H1 (cell line): ENCODE measurements around the gene MYLK3. TPM values are rescaled to one million over a fixed set of nuclear protein-coding genes. Genes with fewer than 3 reads are reported as not detected.

ENCODE experiments used
- CTCF ChIA-PET: fragments of 300-600 bp; sonication (Branson Sonifier 250); formaldehyde crosslinking; loops from one replicate; lab custom pipeline; 2021; ENCODE audit not compliant: partially characterized antibody; lab: Charles Lee
- POLR2A ChIA-PET: fragments of 300-600 bp; sonication (Branson Sonifier 250); formaldehyde crosslinking; loops from one replicate; lab custom pipeline; 2021; ENCODE audit warnings: inconsistent platforms; ENCODE audit not compliant: partially characterized antibody; lab: Charles Lee
- DNase-seq, 2 experiments: peaks; one replicate each; pipeline versions ENCODE4 v3.0.0 to v3.0.0-alpha.2; 2010 to 2022; ENCODE audit warnings: low spot score in 2 of 2, low read depth in 1 of 2, mixed read lengths in 1 of 2
- FAIRE-seq: peaks from 2 replicates; lab custom pipeline; 2011; peaks lifted over from hg19 to GRCh38; lab: Jason Lieb, UNC
- H2AFZ ChIP-seq: 2 replicates; pipeline ENCODE4 v1.8.1; 2012; ENCODE audit warnings: low read length, inconsistent platforms
- H2AK5ac ChIP-seq: 2 replicates; pipeline ENCODE4 v1.6.1; 2013; ENCODE audit warnings: low read depth, low read length
- H2BK120ac ChIP-seq: replicated peaks from 2 replicates; pipeline ENCODE3; 2013; ENCODE audit warnings: low read depth, low read length, inconsistent platforms
- H2BK12ac ChIP-seq: 2 replicates; pipeline ENCODE4 v1.6.1; 2013; ENCODE audit warnings: low read depth, low read length
- H2BK15ac ChIP-seq: 2 replicates; pipeline ENCODE4 v1.6.1; 2013; ENCODE audit warnings: low read length
- H2BK20ac ChIP-seq: 2 replicates; pipeline ENCODE4 v1.6.1; 2013; ENCODE audit warnings: low read length
- H2BK5ac ChIP-seq: 2 replicates; pipeline ENCODE4 v1.6.1; 2013; ENCODE audit warnings: low read depth, low read length
- H3K14ac ChIP-seq: 2 replicates; pipeline ENCODE4 v1.6.1; 2013; ENCODE audit warnings: inconsistent platforms; ENCODE audit not compliant: insufficient read length
- H3K18ac ChIP-seq: 2 replicates; pipeline ENCODE4 v1.6.1; 2013; ENCODE audit warnings: low read length; ENCODE audit errors: extremely low read depth
- H3K23ac ChIP-seq: 2 replicates; pipeline ENCODE4 v1.6.1; 2013; ENCODE audit warnings: inconsistent platforms; ENCODE audit not compliant: insufficient read length
- H3K23me2 ChIP-seq: 2 replicates; pipeline ENCODE4 v1.6.1; 2013; ENCODE audit warnings: low read depth, low read length
- H3K27ac ChIP-seq: 2 replicates; pipeline ENCODE4 v1.6.1; 2011; ENCODE audit warnings: low read depth, low read length, inconsistent platforms
- H3K27me3 ChIP-seq, 4 experiments: replicated peaks in 1 of 4; 1 replicate in 1 of 4; 2 replicates in 3 of 4; pipeline versions ENCODE4 v1.6.1 to v1.8.1; 2011 to 2013; ENCODE audit warnings: low read length in 3 of 4, mild to moderate bottlenecking in 3 of 4, inconsistent platforms in 2 of 4, mixed read lengths in 2 of 4, moderate library complexity in 1 of 4; ENCODE audit not compliant: control insufficient read depth in 3 of 4, insufficient read depth in 3 of 4; ENCODE audit errors: extremely low read depth in 1 of 4
- H3K36me3 ChIP-seq, 4 experiments: 2 replicates each; pipeline versions ENCODE4 v1.6.1 to v1.8.1; 2011 to 2013; ENCODE audit warnings: mild to moderate bottlenecking in 4 of 4, low read length in 3 of 4, moderate library complexity in 2 of 4, control low read depth in 1 of 4, inconsistent platforms in 1 of 4; ENCODE audit not compliant: insufficient read depth in 4 of 4, control insufficient read depth in 2 of 4
- H3K4ac ChIP-seq: replicated peaks from 2 replicates; pipeline ENCODE3; 2013; ENCODE audit warnings: low read length, low read depth, mixed read lengths, inconsistent platforms; ENCODE audit not compliant: insufficient read length
- H3K4me1 ChIP-seq, 4 experiments: replicated peaks in 1 of 4; 1 replicate in 1 of 4; 2 replicates in 3 of 4; pipeline versions ENCODE4 v1.6.1 to v1.8.1; 2011 to 2013; ENCODE audit warnings: low read length in 3 of 4, inconsistent platforms in 2 of 4, mixed read lengths in 1 of 4; ENCODE audit not compliant: insufficient read depth in 4 of 4, control insufficient read depth in 3 of 4
- H3K4me2 ChIP-seq, 2 experiments: 2 replicates each; pipeline versions ENCODE4 v1.6.1 to v1.8.1; 2011 to 2013; ENCODE audit warnings: low read depth in 2 of 2, low read length in 2 of 2, control low read depth in 1 of 2, inconsistent platforms in 1 of 2, mild to moderate bottlenecking in 1 of 2; ENCODE audit not compliant: insufficient read depth in 1 of 2
- H3K4me3 ChIP-seq, 4 experiments: fragments of 200-600, 300-600 bp in 1 of 4; sonication (generic), shearing (Covaris generic), sonication (Bioruptor Twin) in 1 of 4; 2 replicates each; pipeline versions ENCODE4 v1.5.1 to v1.8.1; 2011 to 2016; ENCODE audit warnings: low read length in 4 of 4, low read depth in 3 of 4, control low read depth in 2 of 4, inconsistent platforms in 2 of 4, mild to moderate bottlenecking in 2 of 4, mixed read lengths in 1 of 4, moderate library complexity in 1 of 4; ENCODE audit not compliant: insufficient read depth in 2 of 4; ENCODE audit errors: extremely low read depth in 1 of 4
- H3K56ac ChIP-seq: replicated peaks from 2 replicates; pipeline ENCODE3; 2013; ENCODE audit warnings: low read depth, mild to moderate bottlenecking, mixed read lengths, low read length, inconsistent platforms; ENCODE audit not compliant: insufficient read length
- H3K79me1 ChIP-seq: 2 replicates; pipeline ENCODE4 v1.6.1; 2013; ENCODE audit warnings: low read depth, low read length, control low read depth
- H3K79me2 ChIP-seq, 2 experiments: 2 replicates each; pipeline versions ENCODE4 v1.6.1 to v1.8.1; 2012 to 2013; ENCODE audit warnings: low read length in 2 of 2, mild to moderate bottlenecking in 2 of 2, inconsistent platforms in 1 of 2; ENCODE audit not compliant: insufficient read depth in 2 of 2, control insufficient read depth in 1 of 2
- H3K9ac ChIP-seq, 4 experiments: replicated peaks in 1 of 4; 1 replicate in 1 of 4; 2 replicates in 3 of 4; pipeline versions ENCODE4 v1.6.1 to v1.8.1; 2011 to 2013; ENCODE audit warnings: low read depth in 3 of 4, low read length in 3 of 4, control low read depth in 2 of 4, mild to moderate bottlenecking in 2 of 4, moderate library complexity in 2 of 4, inconsistent platforms in 1 of 4; ENCODE audit errors: extremely low read depth in 1 of 4
- H3K9me3 ChIP-seq, 2 experiments: 2 replicates each; pipeline versions ENCODE4 v1.6.1 to v1.8.1; 2012 to 2013; ENCODE audit warnings: mild to moderate bottlenecking in 2 of 2, moderate library complexity in 2 of 2, control low read depth in 1 of 2, inconsistent platforms in 1 of 2, low read depth in 1 of 2, low read length in 1 of 2, mixed read lengths in 1 of 2; ENCODE audit not compliant: insufficient read depth in 2 of 2
- H4K20me1 ChIP-seq, 2 experiments: replicated peaks in 1 of 2; 2 replicates each; pipeline versions ENCODE3 to v1.8.1; 2011 to 2013; ENCODE audit warnings: inconsistent platforms in 2 of 2, low read length in 2 of 2, mild to moderate bottlenecking in 1 of 2; ENCODE audit not compliant: insufficient read depth in 2 of 2, control insufficient read depth in 1 of 2
- H4K5ac ChIP-seq: 2 replicates; pipeline ENCODE4 v1.6.1; 2013; ENCODE audit warnings: low read length, low read depth, mixed read lengths, inconsistent platforms; ENCODE audit not compliant: insufficient read length
- H4K8ac ChIP-seq: 2 replicates; pipeline ENCODE4 v1.8.0; 2013; ENCODE audit warnings: mild to moderate bottlenecking, moderate library complexity, low read length, inconsistent platforms; ENCODE audit not compliant: insufficient read depth; ENCODE audit errors: extremely low read depth
- H4K91ac ChIP-seq: replicated peaks from 2 replicates; pipeline ENCODE3; 2013; ENCODE audit warnings: low read length, mixed read lengths, inconsistent platforms; ENCODE audit not compliant: insufficient read length
- BCL11A ChIP-seq, 2 experiments: IDR thresholded peaks; one replicate each; pipeline ENCODE4 v1.6.1; 2011; ENCODE audit warnings: low read depth in 2 of 2, low read length in 2 of 2, mild to moderate bottlenecking in 2 of 2
- HDAC2 ChIP-seq, 2 experiments: fragments of 300-600 bp in 1 of 2; sonication (generic) in 1 of 2; IDR thresholded peaks; 2 replicates each; pipeline ENCODE4 v1.6.1; 2011 to 2012; ENCODE audit warnings: low read depth in 2 of 2, low read length in 2 of 2, mild to moderate bottlenecking in 2 of 2, moderate library complexity in 2 of 2, borderline replicate concordance in 1 of 2, inconsistent platforms in 1 of 2
- MAFK ChIP-seq: IDR thresholded peaks from 2 replicates; pipeline ENCODE4 v1.6.1; 2012; ENCODE audit warnings: low read depth, mild to moderate bottlenecking, improper control_type of control experiment, low read length
- NANOG ChIP-seq: IDR thresholded peaks from 2 replicates; pipeline ENCODE4 v1.6.1; 2011; ENCODE audit warnings: low read length, low read depth, mild to moderate bottlenecking, inconsistent platforms; ENCODE audit not compliant: insufficient read depth, poor library complexity, severe bottlenecking
- RFX5 ChIP-seq: IDR thresholded peaks from 2 replicates; pipeline ENCODE4 v1.6.1; 2011; ENCODE audit warnings: low read depth, low read length, improper control_type of control experiment, borderline replicate concordance
- SAP30 ChIP-seq: fragments of 300-600 bp; sonication (generic); IDR thresholded peaks from 2 replicates; pipeline ENCODE4 v1.7.1; 2012; ENCODE audit warnings: low read length, moderate library complexity, mild to moderate bottlenecking, inconsistent platforms; ENCODE audit not compliant: insufficient read depth, insufficient replicate concordance
- SP1 ChIP-seq: IDR thresholded peaks from 2 replicates; pipeline ENCODE4 v1.6.1; 2011; ENCODE audit warnings: low read depth, low read length
- TEAD4 ChIP-seq: IDR thresholded peaks from 2 replicates; pipeline ENCODE4 v1.6.1; 2012; ENCODE audit warnings: low read depth, low read length, inconsistent platforms, mixed read lengths
- YY1 ChIP-seq: IDR thresholded peaks from 2 replicates; pipeline ENCODE4 v1.6.1; 2011; ENCODE audit warnings: low read depth, mild to moderate bottlenecking, low read length
- WGBS, 2 experiments: shearing (Covaris generic) in 1 of 2; methylation state at CpG; one replicate each; pipeline versions ENCODE4 v1.1.6 to v1.1.7; 2013 to 2015; ENCODE audit warnings: low lambda C conversion rate in 2 of 2, mixed read lengths in 2 of 2, inconsistent platforms in 1 of 2, low coverage in 1 of 2, missing lambda C conversion rate in 1 of 2; ENCODE audit not compliant: insufficient replicate concordance in 2 of 2, insufficient coverage in 1 of 2, insufficient read length in 1 of 2; ENCODE audit errors: extremely low coverage in 1 of 2, missing lambda C conversion rate in 1 of 2; 5-methylcytosine and 5-hydroxymethylcytosine counted together
- polyA plus RNA-seq, 7 experiments: library from polyadenylated mRNA; depleted of rRNA in 3 of 7; stranded (reverse) in 5 of 7; unstranded in 2 of 7; fragments of >200 nt in 5 of 7; fragments of 200-250 nt in 2 of 7; gene quantifications; 1 replicate in 5 of 7; 2 replicates in 1 of 7; 4 replicates in 1 of 7; pipeline versions ENCODE4 v1.2.1 to v1.2.3, GENCODE V29; 2011 to 2013; ENCODE audit warnings: missing spikeins in 2 of 7, mixed read lengths in 2 of 7
- total RNA-seq: library from RNA; stranded (reverse); fragmentation: NEBNext Ultra II Directional; extraction: Animal tissue kit (Norgen Biotek cat#: 25700); gene quantifications from 2 replicates; pipeline ENCODE4 v1.2.1, GENCODE V29; 2021
- TF ChIP-seq, protein P1 (sequence below): IDR thresholded peaks from 2 replicates; pipeline ENCODE4 v1.6.1; 2012; ENCODE audit warnings: inconsistent platforms

MYLK3 gene
- total and polyA plus RNA-seq, 2 of the 8 experiments (the other 6 are each of a cell fraction or from before 2014, with no cell fraction given): 0.14 to 0.35 TPM

DNA sequence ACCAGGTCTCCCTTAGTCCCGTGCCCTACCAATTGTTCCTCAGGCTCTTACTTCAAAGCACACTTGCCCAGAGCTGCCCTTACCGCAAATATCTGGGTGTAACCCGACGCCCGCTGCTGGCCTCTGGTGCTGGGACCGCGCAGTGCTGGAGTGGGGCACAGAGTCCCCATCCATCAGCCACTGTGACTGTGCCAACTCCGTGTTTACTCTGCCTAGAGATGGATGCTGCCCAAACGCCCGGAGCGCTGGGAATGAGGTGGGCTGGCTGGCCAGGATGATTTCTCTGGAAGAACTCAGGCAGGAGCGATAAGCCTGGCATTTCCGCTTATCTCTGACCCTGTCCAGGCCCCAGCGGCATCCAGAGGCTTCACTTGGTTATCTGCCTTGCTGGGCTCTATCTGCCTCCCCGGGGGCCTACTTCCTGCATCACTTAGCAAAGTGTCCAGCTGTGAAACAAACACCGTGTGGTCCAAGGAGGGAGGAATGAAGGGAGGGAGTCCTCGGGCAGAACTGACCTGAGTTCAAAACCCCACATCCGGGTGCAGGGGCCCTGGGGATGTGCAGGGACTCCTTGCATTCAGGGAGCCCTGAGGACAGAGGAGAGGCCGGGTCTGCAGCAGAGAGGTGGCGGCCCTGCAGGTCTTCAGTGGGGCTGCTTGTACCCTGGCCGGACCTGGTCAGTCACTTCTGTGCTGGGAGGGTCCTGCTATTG is 9.4 kb upstream of the MYLK3 start:
- no peak overlapping the region for H3K4ac ChIP-seq
- H3K4me1 ChIP-seq: peaks cover 0 to 11% (median 3%) of the 10 kb centered on the region in 4 experiments; a peak in 6 of 7 replicates
- H2BK5ac ChIP-seq: 0 out of 2 replicates have a peak overlapping the region, but pooled peaks have one; percentile 12
- H3K18ac ChIP-seq: no peak overlapping the region
- 0 out of 2 replicates have a peak overlapping the region, but pooled peaks have one; percentile 41 for H2AFZ ChIP-seq
- POLR2A ChIA-PET: interaction anchor here (0.7 to 1.7 kb wide), 2 partner anchors 10 to 60 kb away, joined by 3 to 7 read pairs; no protein-coding TSS in a partner anchor
- H3K79me1 ChIP-seq: no peaks in the 10 kb centered on the region
- H3K14ac ChIP-seq: no peak overlapping the region
- H4K91ac ChIP-seq: no peak overlapping the region
- no peaks in the 10 kb centered on the region for H3K9me3 ChIP-seq
- H3K79me2 ChIP-seq: no peaks in the 10 kb centered on the region
- 0 out of 7 replicates have a peak, but pooled peaks cover 0 to 2% (median 0%) of the 10 kb centered on the region in 4 experiments for H3K27me3 ChIP-seq
- H2BK120ac ChIP-seq: no peak overlapping the region
- no peak overlapping the region for H3K27ac ChIP-seq
- H4K5ac ChIP-seq: no peak overlapping the region
- H4K20me1 ChIP-seq: no peaks in the 10 kb centered on the region
- H3K36me3 ChIP-seq: no peaks in the 10 kb centered on the region
- H3K56ac ChIP-seq: peak overlapping the region; percentile 14
- H3K9ac ChIP-seq: no peak overlapping the region
- DNase-seq (no peak), FAIRE-seq (no peak)
- H2BK12ac ChIP-seq: peak overlapping the region; percentile 60; the same call in 1 of the 2 replicates
- no peak overlapping the region for H3K4me3 ChIP-seq
- no peak overlapping the region; a peak in 1 of 4 replicates for H3K4me2 ChIP-seq
- CTCF ChIA-PET: interaction anchor here (1.0 to 2.0 kb wide), 4 partner anchors 11 to 62 kb away, joined by 3 to 5 read pairs (median 4); no protein-coding TSS in a partner anchor
- WGBS, 2 experiments: 80% methylated on average over 21 of the region's 21 CpGs; no CpG with 5 or more reads in 1 of the 2 experiments
- H4K8ac ChIP-seq: no peak overlapping the region; the same call in 1 of the 2 replicates
- H2AK5ac ChIP-seq: no peak overlapping the region; the same call in 1 of the 2 replicates
- no peak overlapping the region for H2BK15ac ChIP-seq
- no peak overlapping the region for H2BK20ac ChIP-seq
- H3K23me2 ChIP-seq: peaks cover 2% of the 10 kb centered on the region; the same call in 1 of the 2 replicates
- H3K23ac ChIP-seq: no peak overlapping the region
- TF ChIP-seq SAP30 (no peak), HDAC2 (IDR thresholded peaks at IDR 0.05; ENCODE audit: borderline replicate concordance in 1 of 2, low read depth in 2 of 2, low read length in 2 of 2) (no peak), SP1 (no peak), YY1 (no peak), RFX5 (no peak), NANOG (no peak), TEAD4 (no peak), BCL11A (IDR thresholded peaks at IDR 0.05; ENCODE audit: low read depth in 2 of 2, low read length in 2 of 2) (no peak), MAFK (no peak)
- TF ChIP-seq, protein P1, sequence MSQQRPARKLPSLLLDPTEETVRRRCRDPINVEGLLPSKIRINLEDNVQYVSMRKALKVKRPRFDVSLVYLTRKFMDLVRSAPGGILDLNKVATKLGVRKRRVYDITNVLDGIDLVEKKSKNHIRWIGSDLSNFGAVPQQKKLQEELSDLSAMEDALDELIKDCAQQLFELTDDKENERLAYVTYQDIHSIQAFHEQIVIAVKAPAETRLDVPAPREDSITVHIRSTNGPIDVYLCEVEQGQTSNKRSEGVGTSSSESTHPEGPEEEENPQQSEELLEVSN: no peak
